ENCODE measurements around the gene TM4SF20.
"Not testable (repeated sequence)": the region's sequence is repeated elsewhere in the genome, so short reads cannot be mapped to it uniquely, and the experiment has no call there.

The TM4SF20 gene

GRCh38 chr2:227373389-227373788 lies 5.7 kb downstream of the TM4SF20 start:
- DNase-seq (ENCODE audit: low read depth, low spot score), result no peak
- TF ChIP-seq SUZ12 (IDR thresholded peaks at IDR 0.05; ENCODE audit: extremely low read depth, insufficient read depth, insufficient read length) (no peak), YY1 (IDR thresholded peaks at IDR 0.05; ENCODE audit: insufficient read depth, insufficient read length) (no peak), ZNF274 (IDR thresholded peaks at IDR 0.05; ENCODE audit: low read depth, low read length) (no peak)
- no peaks in the 10 kb centered on the region for H3K9me3 ChIP-seq (ENCODE audit: insufficient read depth, low read length)
- peaks cover 2% of the 10 kb centered on the region for H3K4me1 ChIP-seq (ENCODE audit: insufficient read depth, insufficient read length)
- H3K27me3 ChIP-seq (ENCODE audit: insufficient read depth, insufficient read length), result no peaks in the 10 kb centered on the region
- H3K36me3 ChIP-seq (ENCODE audit: insufficient read depth, insufficient read length, low read length), result no peaks in the 10 kb centered on the region
- H3K4me3 ChIP-seq (ENCODE audit: insufficient read length, low read depth), result no peak overlapping the region
- H3K9ac ChIP-seq (ENCODE audit: insufficient read length, low read depth), result no peak overlapping the region

DNA sequence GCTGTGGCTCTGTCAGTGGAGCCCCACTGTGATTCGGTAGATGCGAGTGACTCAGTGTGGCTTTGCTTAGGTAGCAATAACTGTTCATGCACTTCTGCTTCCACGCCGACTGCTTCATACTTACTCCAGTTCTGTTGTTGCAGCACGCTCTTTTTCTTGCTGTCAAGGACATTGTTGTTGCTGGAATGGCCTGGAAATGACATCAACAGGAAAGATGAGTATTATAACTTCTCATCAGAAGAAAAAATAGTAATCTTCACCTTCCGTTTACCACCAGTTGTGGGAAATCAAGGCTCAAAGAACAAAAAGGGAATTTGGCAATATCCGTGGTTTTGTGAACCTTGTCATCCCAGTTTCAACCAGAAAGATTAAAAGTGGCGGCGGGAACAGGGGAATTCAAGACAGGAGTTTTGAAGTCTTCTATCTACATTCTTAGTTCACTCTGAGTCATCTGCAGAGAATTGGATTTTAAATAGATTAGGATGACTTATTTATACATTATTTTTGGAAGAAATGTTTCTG lies 8.3 kb downstream of the TM4SF20 start:
- Histone ChIP-seq H3K27me3 (ENCODE audit: insufficient read depth, insufficient read length) (no peaks in the 10 kb centered on the region), H3K36me3 (ENCODE audit: insufficient read depth, insufficient read length, low read length) (no peaks in the 10 kb centered on the region), H3K4me1 (ENCODE audit: insufficient read depth, insufficient read length) (no peaks in the 10 kb centered on the region), H3K4me3 (ENCODE audit: insufficient read length, low read depth) (no peak overlapping the region), H3K9ac (ENCODE audit: insufficient read length, low read depth) (no peak overlapping the region), H3K9me3 (ENCODE audit: insufficient read depth, low read length) (no peaks in the 10 kb centered on the region)
- TF ChIP-seq YY1 (IDR thresholded peaks at IDR 0.05; ENCODE audit: insufficient read depth, insufficient read length) (no peak), ZNF274 (IDR thresholded peaks at IDR 0.05; ENCODE audit: low read depth, low read length) (no peak), SUZ12 (IDR thresholded peaks at IDR 0.05; ENCODE audit: extremely low read depth, insufficient read depth, insufficient read length) (no peak)
- DNase-seq (ENCODE audit: low read depth, low spot score), result no peak

DNA sequence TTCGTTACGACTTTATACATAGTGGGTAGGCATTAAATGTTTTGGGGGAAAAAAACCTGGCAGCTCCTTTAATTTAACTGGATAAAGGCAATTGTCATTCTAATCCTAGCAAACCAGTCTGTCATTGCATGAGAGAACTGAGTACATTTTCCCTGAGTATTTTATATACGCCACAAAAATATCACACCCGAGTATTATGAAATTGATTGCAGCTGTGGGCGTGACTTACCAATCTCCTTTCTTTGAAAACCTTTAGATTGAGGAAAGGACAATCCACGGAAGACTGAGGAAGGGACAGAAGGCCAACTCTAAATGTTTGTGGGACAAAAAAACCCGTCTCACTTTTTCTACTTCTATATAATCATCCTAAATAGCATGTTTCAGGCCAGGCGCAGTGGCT lies 9.0 kb downstream of the TM4SF20 start:
- H3K4me3 ChIP-seq (ENCODE audit: insufficient read length, low read depth), result no peak overlapping the region

DNA sequence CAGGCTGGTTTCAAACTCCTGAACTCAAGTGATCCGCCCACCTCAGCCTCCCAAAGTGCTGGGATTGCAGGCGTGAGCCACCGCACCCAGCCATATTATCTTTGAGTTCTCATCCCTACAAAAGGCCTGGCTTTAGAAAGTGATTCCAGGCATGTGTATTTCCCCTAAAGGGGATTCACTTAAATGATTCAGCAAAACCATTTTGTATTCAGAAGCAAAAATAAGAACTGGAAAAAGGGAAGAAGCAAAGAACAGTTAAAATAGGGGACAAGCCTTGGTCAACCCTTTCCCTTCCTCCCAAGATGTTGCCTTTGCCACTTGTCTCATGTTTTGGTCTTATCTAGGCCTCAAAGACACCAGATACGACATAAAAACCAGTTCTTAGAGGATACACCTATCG lies 10.5 kb downstream of the TM4SF20 start:
- Histone ChIP-seq H3K9ac (ENCODE audit: insufficient read length, low read depth) (no peak overlapping the region), H3K36me3 (ENCODE audit: insufficient read depth, insufficient read length, low read length) (no peaks in the 10 kb centered on the region), H3K4me1 (ENCODE audit: insufficient read depth, insufficient read length) (no peaks in the 10 kb centered on the region), H3K27me3 (ENCODE audit: insufficient read depth, insufficient read length) (no peaks in the 10 kb centered on the region), H3K4me3 (ENCODE audit: insufficient read length, low read depth) (no peak overlapping the region), H3K9me3 (ENCODE audit: insufficient read depth, low read length) (no peaks in the 10 kb centered on the region)
- TF ChIP-seq SUZ12 (IDR thresholded peaks at IDR 0.05; ENCODE audit: extremely low read depth, insufficient read depth, insufficient read length) (no peak), ZNF274 (IDR thresholded peaks at IDR 0.05; ENCODE audit: low read depth, low read length) (no peak), YY1 (IDR thresholded peaks at IDR 0.05; ENCODE audit: insufficient read depth, insufficient read length) (no peak)
- no peak for DNase-seq (ENCODE audit: low read depth, low spot score)

More for the DNA sequence above, 9.0 kb downstream of the TM4SF20 start:
- Histone ChIP-seq H3K9ac (ENCODE audit: insufficient read length, low read depth) (no peak overlapping the region), H3K9me3 (ENCODE audit: insufficient read depth, low read length) (no peaks in the 10 kb centered on the region), H3K27me3 (ENCODE audit: insufficient read depth, insufficient read length) (no peaks in the 10 kb centered on the region), H3K36me3 (ENCODE audit: insufficient read depth, insufficient read length, low read length) (no peaks in the 10 kb centered on the region), H3K4me1 (ENCODE audit: insufficient read depth, insufficient read length) (no peaks in the 10 kb centered on the region)
- no peak for DNase-seq (ENCODE audit: low read depth, low spot score)
- TF ChIP-seq YY1 (IDR thresholded peaks at IDR 0.05; ENCODE audit: insufficient read depth, insufficient read length), result no peak
- no peak for TF ChIP-seq ZNF274 (IDR thresholded peaks at IDR 0.05; ENCODE audit: low read depth, low read length)
- no peak for TF ChIP-seq SUZ12 (IDR thresholded peaks at IDR 0.05; ENCODE audit: extremely low read depth, insufficient read depth, insufficient read length)

DNA sequence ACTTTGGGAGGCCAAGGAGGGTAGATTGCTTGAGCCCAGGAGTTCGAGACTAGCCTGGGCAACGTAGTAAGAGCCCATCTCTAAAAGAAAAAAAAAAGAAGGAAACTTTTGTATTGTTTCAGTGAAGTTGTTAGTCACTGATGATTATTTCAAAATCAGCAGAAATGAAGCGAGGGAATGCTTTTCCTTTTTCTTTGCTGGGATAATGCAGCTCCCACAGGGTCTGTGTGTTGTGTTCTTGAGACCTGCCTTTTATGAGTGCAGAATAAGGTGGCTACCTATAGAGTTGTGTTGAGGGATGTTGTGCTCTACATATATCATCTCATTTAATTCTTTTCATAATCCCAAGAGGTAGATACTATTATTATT lies 11.7 kb downstream of the TM4SF20 start:
- H3K9ac ChIP-seq (ENCODE audit: insufficient read length, low read depth), result no peak overlapping the region
- H3K9me3 ChIP-seq (ENCODE audit: insufficient read depth, low read length), result no peaks in the 10 kb centered on the region
- no peaks in the 10 kb centered on the region for H3K36me3 ChIP-seq (ENCODE audit: insufficient read depth, insufficient read length, low read length)
- H3K4me3 ChIP-seq (ENCODE audit: insufficient read length, low read depth), result no peak overlapping the region
- H3K4me1 ChIP-seq (ENCODE audit: insufficient read depth, insufficient read length), result no peaks in the 10 kb centered on the region
- no peak for TF ChIP-seq SUZ12 (IDR thresholded peaks at IDR 0.05; ENCODE audit: extremely low read depth, insufficient read depth, insufficient read length)
- no peak for TF ChIP-seq YY1 (IDR thresholded peaks at IDR 0.05; ENCODE audit: insufficient read depth, insufficient read length)
- TF ChIP-seq ZNF274 (IDR thresholded peaks at IDR 0.05; ENCODE audit: low read depth, low read length), result no peak
- DNase-seq (ENCODE audit: low read depth, low spot score), result no peak
- no peaks in the 10 kb centered on the region for H3K27me3 ChIP-seq (ENCODE audit: insufficient read depth, insufficient read length)

- TF ChIP-seq ZNF274 (IDR thresholded peaks at IDR 0.05; ENCODE audit: low read depth, low read length) (no peak), SUZ12 (IDR thresholded peaks at IDR 0.05; ENCODE audit: extremely low read depth, insufficient read depth, insufficient read length) (no peak), YY1 (IDR thresholded peaks at IDR 0.05; ENCODE audit: insufficient read depth, insufficient read length) (no peak)
- no peak for DNase-seq (ENCODE audit: low read depth, low spot score)
- Histone ChIP-seq H3K9ac (ENCODE audit: insufficient read length, low read depth) (no peak overlapping the region), H3K4me3 (ENCODE audit: insufficient read length, low read depth) (no peak overlapping the region), H3K27me3 (ENCODE audit: insufficient read depth, insufficient read length) (no peaks in the 10 kb centered on the region), H3K9me3 (ENCODE audit: insufficient read depth, low read length) (no peaks in the 10 kb centered on the region), H3K4me1 (ENCODE audit: insufficient read depth, insufficient read length) (no peaks in the 10 kb centered on the region), H3K36me3 (ENCODE audit: insufficient read depth, insufficient read length, low read length) (no peaks in the 10 kb centered on the region)
Observed at GRCh38 chr2:227366769-227367426, 12.2 kb downstream of the TM4SF20 start.

- Histone ChIP-seq H3K27me3 (ENCODE audit: insufficient read depth, insufficient read length) (no peaks in the 10 kb centered on the region), H3K9me3 (ENCODE audit: insufficient read depth, low read length) (no peaks in the 10 kb centered on the region), H3K4me3 (ENCODE audit: insufficient read length, low read depth) (no peak overlapping the region), H3K36me3 (ENCODE audit: insufficient read depth, insufficient read length, low read length) (no peaks in the 10 kb centered on the region), H3K4me1 (ENCODE audit: insufficient read depth, insufficient read length) (no peaks in the 10 kb centered on the region), H3K9ac (ENCODE audit: insufficient read length, low read depth) (no peak overlapping the region)
- DNase-seq (ENCODE audit: low read depth, low spot score), result no peak
- TF ChIP-seq YY1 (IDR thresholded peaks at IDR 0.05; ENCODE audit: insufficient read depth, insufficient read length), result no peak
- TF ChIP-seq SUZ12 (IDR thresholded peaks at IDR 0.05; ENCODE audit: extremely low read depth, insufficient read depth, insufficient read length), result no peak
- TF ChIP-seq ZNF274 (IDR thresholded peaks at IDR 0.05; ENCODE audit: low read depth, low read length), result no peak
Observed at GRCh38 chr2:227365833-227366232, 13.3 kb downstream of the TM4SF20 start.

GRCh38 chr2:227364585-227365263 lies 14.4 kb downstream of the TM4SF20 start:
- H3K4me1 ChIP-seq (ENCODE audit: insufficient read depth, insufficient read length); H3K9ac ChIP-seq (ENCODE audit: insufficient read length, low read depth); H3K4me3 ChIP-seq (ENCODE audit: insufficient read length, low read depth); H3K9me3 ChIP-seq (ENCODE audit: insufficient read depth, low read length); DNase-seq (ENCODE audit: low read depth, low spot score); H3K36me3 ChIP-seq (ENCODE audit: insufficient read depth, insufficient read length, low read length); H3K27me3 ChIP-seq (ENCODE audit: insufficient read depth, insufficient read length): not testable (repeated sequence)
